ENCODE results near the gene CHST5. TPM values are rescaled to one million over a fixed set of nuclear protein-coding genes. Genes with fewer than 3 reads are reported as not detected.
"Not testable (repeated sequence)": the region's sequence is repeated elsewhere in the genome, so short reads cannot be mapped to it uniquely, and the experiment has no call there.

CHST5 gene
- total RNA-seq, 1 experiment from 2014 or later: 1.3 TPM

DNA sequence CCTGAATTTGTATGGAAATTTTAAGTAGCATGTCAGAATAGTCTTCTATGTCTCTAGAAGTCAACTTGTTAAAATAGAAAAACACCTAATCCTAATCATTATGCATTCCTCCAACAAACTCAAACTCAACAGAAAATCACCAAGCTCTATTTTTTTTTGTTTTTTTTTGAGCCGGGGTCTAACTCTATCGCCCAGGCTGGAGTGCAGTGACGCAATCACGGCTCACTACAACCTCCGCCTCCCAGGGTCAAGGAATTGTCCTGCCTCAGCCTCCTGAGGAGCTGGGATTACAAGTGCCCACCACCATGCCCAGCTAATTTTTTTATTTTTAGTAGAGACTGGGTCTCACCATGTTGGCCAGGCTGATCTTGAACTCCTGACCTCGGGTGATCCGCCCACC is 10.4 kb upstream of the CHST5 start:
- no TSS peak for BruUV-seq (replicated peaks)
- H3K4me3 ChIP-seq: no peak overlapping the region
- no peaks in the 10 kb centered on the region for H4K20me1 ChIP-seq (ENCODE audit: insufficient read depth)
- H2AFZ ChIP-seq: no peak overlapping the region
- intact Hi-C loops (cut with micrococcal nuclease; ENCODE audit: unreplicated experiment): no loop called here
- no peaks in the 10 kb centered on the region for H3K9me2 ChIP-seq (ENCODE audit: insufficient read depth)
- ChIA-PET POLR2A (ENCODE audit: unreplicated experiment) (no interaction called here), CTCF (no interaction called here)
- H3F3A ChIP-seq (ENCODE audit: insufficient read depth, low read depth): no peaks in the 10 kb centered on the region
- H3K9me3 ChIP-seq (ENCODE audit: insufficient read depth, low read depth): no peaks in the 10 kb centered on the region
- no peak for DNase-seq
- H3K27me3 ChIP-seq (ENCODE audit: insufficient read depth, low read depth): no peaks in the 10 kb centered on the region
- H3K79me2 ChIP-seq (ENCODE audit: low read depth): no peaks in the 10 kb centered on the region
- TF ChIP-seq, protein P1, sequence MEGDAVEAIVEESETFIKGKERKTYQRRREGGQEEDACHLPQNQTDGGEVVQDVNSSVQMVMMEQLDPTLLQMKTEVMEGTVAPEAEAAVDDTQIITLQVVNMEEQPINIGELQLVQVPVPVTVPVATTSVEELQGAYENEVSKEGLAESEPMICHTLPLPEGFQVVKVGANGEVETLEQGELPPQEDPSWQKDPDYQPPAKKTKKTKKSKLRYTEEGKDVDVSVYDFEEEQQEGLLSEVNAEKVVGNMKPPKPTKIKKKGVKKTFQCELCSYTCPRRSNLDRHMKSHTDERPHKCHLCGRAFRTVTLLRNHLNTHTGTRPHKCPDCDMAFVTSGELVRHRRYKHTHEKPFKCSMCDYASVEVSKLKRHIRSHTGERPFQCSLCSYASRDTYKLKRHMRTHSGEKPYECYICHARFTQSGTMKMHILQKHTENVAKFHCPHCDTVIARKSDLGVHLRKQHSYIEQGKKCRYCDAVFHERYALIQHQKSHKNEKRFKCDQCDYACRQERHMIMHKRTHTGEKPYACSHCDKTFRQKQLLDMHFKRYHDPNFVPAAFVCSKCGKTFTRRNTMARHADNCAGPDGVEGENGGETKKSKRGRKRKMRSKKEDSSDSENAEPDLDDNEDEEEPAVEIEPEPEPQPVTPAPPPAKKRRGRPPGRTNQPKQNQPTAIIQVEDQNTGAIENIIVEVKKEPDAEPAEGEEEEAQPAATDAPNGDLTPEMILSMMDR (conservative IDR thresholded peaks at IDR 0.05): no peak
- no peak for TF ChIP-seq EZH2 (IDR thresholded peaks at IDR 0.05; ENCODE audit: low read depth)
- H3K27ac ChIP-seq: no peak overlapping the region
- H3K4me1 ChIP-seq (replicated peaks; ENCODE audit: insufficient read depth): no peaks in the 10 kb centered on the region
- H3K36me3 ChIP-seq (ENCODE audit: low read depth): no peaks in the 10 kb centered on the region
- no peak overlapping the region for H3K4me2 ChIP-seq

DNA sequence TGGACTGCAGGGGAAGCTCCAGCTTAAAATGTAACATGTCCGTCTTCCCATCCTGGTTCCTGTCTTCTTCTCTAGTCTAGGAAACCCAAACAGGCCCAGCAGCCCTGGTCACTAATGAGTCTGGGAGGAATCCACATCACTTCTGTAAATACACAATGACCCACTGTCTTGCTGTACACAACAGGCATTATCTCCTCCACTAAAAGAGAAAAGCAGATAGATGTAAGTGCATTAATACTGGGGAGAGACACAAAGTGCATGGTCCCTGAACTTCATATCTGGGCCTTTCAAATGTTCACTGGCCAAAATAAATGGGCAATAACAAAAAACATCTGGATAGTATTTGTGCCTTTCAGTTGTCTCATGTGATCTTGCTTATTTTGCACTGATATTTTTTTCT is 10.0 kb upstream of the CHST5 start:
- H2AFZ ChIP-seq; H3K79me2 ChIP-seq (ENCODE audit: low read depth); CTCF ChIA-PET; intact Hi-C loops (cut with micrococcal nuclease; ENCODE audit: unreplicated experiment); H3K27me3 ChIP-seq (ENCODE audit: insufficient read depth, low read depth); H3K9me3 ChIP-seq (ENCODE audit: insufficient read depth, low read depth); H3F3A ChIP-seq (ENCODE audit: insufficient read depth, low read depth); H3K4me2 ChIP-seq; H4K20me1 ChIP-seq (ENCODE audit: insufficient read depth); H3K9me2 ChIP-seq (ENCODE audit: insufficient read depth); H3K4me1 ChIP-seq (replicated peaks; ENCODE audit: insufficient read depth); H3K4me3 ChIP-seq; H3K36me3 ChIP-seq (ENCODE audit: low read depth); BruUV-seq (replicated peaks); H3K27ac ChIP-seq; POLR2A ChIA-PET (ENCODE audit: unreplicated experiment); DNase-seq: not testable (repeated sequence)

DNA sequence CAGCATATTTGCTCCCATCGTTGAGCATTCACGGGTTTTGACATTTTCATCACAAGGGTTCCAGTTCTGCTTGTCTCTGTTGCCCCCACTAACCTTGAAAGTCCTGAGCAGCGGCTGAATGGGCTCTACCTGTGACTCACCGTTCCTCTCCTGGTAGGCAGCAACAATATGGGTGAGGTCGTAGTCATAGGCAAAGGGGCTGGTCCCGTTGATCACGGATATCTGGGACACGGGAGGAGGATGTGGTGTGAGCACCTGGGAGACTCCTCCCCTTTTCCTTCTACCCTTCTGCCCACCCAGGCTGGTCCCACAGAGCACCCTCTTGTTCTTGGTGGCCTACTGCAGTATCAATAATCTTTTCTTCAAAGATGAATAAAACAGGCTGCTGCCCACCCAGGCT is 6.6 kb upstream of the CHST5 start:
- BruUV-seq (replicated peaks); CTCF ChIA-PET; H2AFZ ChIP-seq; H3K4me3 ChIP-seq; H3K36me3 ChIP-seq (ENCODE audit: low read depth); H3K9me3 ChIP-seq (ENCODE audit: insufficient read depth, low read depth); H3K4me1 ChIP-seq (replicated peaks; ENCODE audit: insufficient read depth); POLR2A ChIA-PET (ENCODE audit: unreplicated experiment); H3F3A ChIP-seq (ENCODE audit: insufficient read depth, low read depth); H3K27ac ChIP-seq; H3K27me3 ChIP-seq (ENCODE audit: insufficient read depth, low read depth); H3K9me2 ChIP-seq (ENCODE audit: insufficient read depth); intact Hi-C loops (cut with micrococcal nuclease; ENCODE audit: unreplicated experiment); DNase-seq; H3K79me2 ChIP-seq (ENCODE audit: low read depth); H4K20me1 ChIP-seq (ENCODE audit: insufficient read depth); H3K4me2 ChIP-seq: not testable (repeated sequence)

GRCh38 chr16:75541236-75541635 is 5.3 kb upstream of the CHST5 start:
- Histone ChIP-seq H3K27ac (no peak overlapping the region), H3K9me2 (ENCODE audit: insufficient read depth) (no peaks in the 10 kb centered on the region), H3K4me3 (no peak overlapping the region), H2AFZ (no peak overlapping the region), H3K4me2 (no peak overlapping the region), H3K27me3 (ENCODE audit: insufficient read depth, low read depth) (no peaks in the 10 kb centered on the region), H3K4me1 (replicated peaks; ENCODE audit: insufficient read depth) (no peaks in the 10 kb centered on the region), H3K79me2 (ENCODE audit: low read depth) (no peaks in the 10 kb centered on the region), H3K36me3 (ENCODE audit: low read depth) (no peaks in the 10 kb centered on the region), H4K20me1 (ENCODE audit: insufficient read depth) (no peaks in the 10 kb centered on the region), H3F3A (ENCODE audit: insufficient read depth, low read depth) (no peaks in the 10 kb centered on the region), H3K9me3 (ENCODE audit: insufficient read depth, low read depth) (no peaks in the 10 kb centered on the region)
- no TSS peak for BruUV-seq (replicated peaks)
- ChIA-PET CTCF (no interaction called here), POLR2A (ENCODE audit: unreplicated experiment) (no interaction called here)
- DNase-seq: no peak
- TF ChIP-seq, protein P1 (conservative IDR thresholded peaks at IDR 0.05): no peak
- no peak for TF ChIP-seq EZH2 (IDR thresholded peaks at IDR 0.05; ENCODE audit: low read depth)
- intact Hi-C loops (cut with micrococcal nuclease; ENCODE audit: unreplicated experiment): no loop called here

DNA sequence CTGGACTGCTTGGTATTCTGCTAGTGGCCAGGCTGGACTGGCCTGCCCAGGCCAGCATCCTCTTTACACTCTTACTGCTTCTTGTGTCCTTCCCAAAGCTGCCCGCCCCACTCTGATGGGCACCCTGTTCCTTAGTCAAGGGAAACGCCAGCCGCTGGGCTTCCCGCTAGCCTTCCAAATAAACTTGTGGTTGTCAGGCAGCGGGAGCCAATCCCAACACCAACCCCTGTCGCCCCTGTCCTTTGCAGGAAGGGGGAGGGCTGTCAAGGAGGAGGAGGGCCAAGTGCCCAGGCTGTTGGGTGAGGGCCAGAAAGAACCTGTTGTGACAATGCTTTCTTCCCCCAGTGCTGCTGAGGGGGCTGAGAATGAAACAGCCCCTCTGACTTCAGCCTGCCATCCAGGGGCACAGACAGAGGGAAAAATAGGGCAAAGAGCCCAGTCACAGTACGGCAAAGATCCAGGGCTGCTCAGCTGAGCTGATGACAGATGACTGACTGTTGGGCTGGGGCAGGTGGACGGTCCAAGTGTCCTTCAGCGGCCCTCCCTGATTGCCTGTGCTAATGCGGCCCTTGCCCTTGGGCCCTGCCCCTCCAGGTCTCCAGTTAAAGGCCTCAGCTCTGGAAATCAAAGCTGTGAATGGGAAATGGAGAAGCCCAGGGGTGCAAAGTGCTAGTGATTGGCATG is 3.1 kb upstream of the CHST5 start:
- H3F3A ChIP-seq (ENCODE audit: insufficient read depth, low read depth); H3K9me2 ChIP-seq (ENCODE audit: insufficient read depth); H3K27ac ChIP-seq; DNase-seq; intact Hi-C loops (cut with micrococcal nuclease; ENCODE audit: unreplicated experiment); H3K4me3 ChIP-seq; H3K79me2 ChIP-seq (ENCODE audit: low read depth); H3K36me3 ChIP-seq (ENCODE audit: low read depth); H2AFZ ChIP-seq; BruUV-seq (replicated peaks); H4K20me1 ChIP-seq (ENCODE audit: insufficient read depth); H3K9me3 ChIP-seq (ENCODE audit: insufficient read depth, low read depth); CTCF ChIA-PET; H3K4me2 ChIP-seq; H3K4me1 ChIP-seq (replicated peaks; ENCODE audit: insufficient read depth); H3K27me3 ChIP-seq (ENCODE audit: insufficient read depth, low read depth); POLR2A ChIA-PET (ENCODE audit: unreplicated experiment): not testable (repeated sequence)
